ENCODE data around the gene TMEM248.

TMEM248 gene

DNA sequence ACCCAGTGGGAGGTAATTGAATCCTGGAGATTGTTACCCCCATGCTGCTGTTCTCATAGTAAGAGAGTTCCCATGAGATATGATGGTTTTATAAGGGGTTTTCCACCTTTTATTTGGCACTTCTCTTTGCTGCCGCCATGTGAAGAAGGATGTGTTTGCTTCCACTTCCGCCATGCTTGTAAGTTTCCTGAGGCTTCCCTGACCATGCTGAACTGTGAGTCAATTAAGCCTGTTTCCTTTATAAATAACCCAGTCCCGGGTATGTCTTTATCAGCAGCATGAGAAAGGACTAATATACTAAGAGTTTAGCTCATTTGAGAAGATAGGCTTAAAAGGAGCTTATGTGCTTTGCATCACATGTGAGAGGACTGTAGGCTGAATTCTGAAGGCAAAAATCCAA is 29.3 kb downstream of the TMEM248 start:
- Histone ChIP-seq H4K20me1 (ENCODE audit: insufficient read depth, low read length) (no peaks in the 10 kb centered on the region), H3K4me2 (ENCODE audit: low read length) (no peak overlapping the region), H3K27ac (ENCODE audit: low read depth, low read length, poor library complexity, severe bottlenecking) (no peak overlapping the region), H3K36me3 (ENCODE audit: insufficient read depth, low read length) (peaks cover 84% of the 10 kb centered on the region), H3K9me3 (ENCODE audit: low read length) (no peaks in the 10 kb centered on the region), H3K79me2 (ENCODE audit: insufficient read depth, low read length) (no peaks in the 10 kb centered on the region), H3K4me3 (ENCODE audit: low read depth, low read length, poor library complexity, severe bottlenecking) (no peak overlapping the region), H3K27me3 (ENCODE audit: insufficient read depth, low read length) (no peaks in the 10 kb centered on the region), H2AFZ (ENCODE audit: low read length) (no peak overlapping the region), H3K4me1 (ENCODE audit: insufficient read depth, low read length, severe bottlenecking) (no peaks in the 10 kb centered on the region), H3K9ac (ENCODE audit: low read length) (no peak overlapping the region), H3F3A (ENCODE audit: insufficient read depth, low read length) (no peaks in the 10 kb centered on the region), H3K9me2 (ENCODE audit: low read depth, low read length) (no peaks in the 10 kb centered on the region)
- TF ChIP-seq, protein P1, sequence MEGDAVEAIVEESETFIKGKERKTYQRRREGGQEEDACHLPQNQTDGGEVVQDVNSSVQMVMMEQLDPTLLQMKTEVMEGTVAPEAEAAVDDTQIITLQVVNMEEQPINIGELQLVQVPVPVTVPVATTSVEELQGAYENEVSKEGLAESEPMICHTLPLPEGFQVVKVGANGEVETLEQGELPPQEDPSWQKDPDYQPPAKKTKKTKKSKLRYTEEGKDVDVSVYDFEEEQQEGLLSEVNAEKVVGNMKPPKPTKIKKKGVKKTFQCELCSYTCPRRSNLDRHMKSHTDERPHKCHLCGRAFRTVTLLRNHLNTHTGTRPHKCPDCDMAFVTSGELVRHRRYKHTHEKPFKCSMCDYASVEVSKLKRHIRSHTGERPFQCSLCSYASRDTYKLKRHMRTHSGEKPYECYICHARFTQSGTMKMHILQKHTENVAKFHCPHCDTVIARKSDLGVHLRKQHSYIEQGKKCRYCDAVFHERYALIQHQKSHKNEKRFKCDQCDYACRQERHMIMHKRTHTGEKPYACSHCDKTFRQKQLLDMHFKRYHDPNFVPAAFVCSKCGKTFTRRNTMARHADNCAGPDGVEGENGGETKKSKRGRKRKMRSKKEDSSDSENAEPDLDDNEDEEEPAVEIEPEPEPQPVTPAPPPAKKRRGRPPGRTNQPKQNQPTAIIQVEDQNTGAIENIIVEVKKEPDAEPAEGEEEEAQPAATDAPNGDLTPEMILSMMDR (IDR thresholded peaks at IDR 0.05; ENCODE audit: low read length), result no peak
- TF ChIP-seq EZH2 (IDR thresholded peaks at IDR 0.05; ENCODE audit: borderline replicate concordance, low read length), result no peak

DNA sequence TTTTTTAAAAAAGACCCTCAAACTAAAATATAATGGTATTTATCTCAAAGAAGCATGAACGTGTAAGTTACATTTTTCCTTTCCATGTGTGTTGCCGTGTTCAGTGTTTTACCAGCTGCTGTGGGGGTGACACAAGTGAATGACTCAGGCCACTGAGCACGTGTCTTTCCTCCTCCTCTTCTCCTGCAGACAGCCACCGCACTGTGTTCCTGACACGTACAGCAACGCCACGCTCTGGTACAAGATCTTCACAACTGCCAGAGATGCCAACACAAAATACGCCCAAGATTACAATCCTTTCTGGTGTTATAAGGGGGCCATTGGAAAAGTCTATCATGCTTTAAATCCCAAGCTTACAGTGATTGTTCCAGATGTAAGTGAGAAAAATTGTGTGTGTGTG is 29.7 kb downstream of the TMEM248 start:
- no peaks in the 10 kb centered on the region for H3K79me2 ChIP-seq (ENCODE audit: insufficient read depth, low read length)
- no peaks in the 10 kb centered on the region for H3K9me2 ChIP-seq (ENCODE audit: low read depth, low read length)
- H3K27me3 ChIP-seq (ENCODE audit: insufficient read depth, low read length), result no peaks in the 10 kb centered on the region
- H3K4me2 ChIP-seq (ENCODE audit: low read length), result no peak overlapping the region
- H3K9me3 ChIP-seq (ENCODE audit: low read length), result no peaks in the 10 kb centered on the region
- H3K9ac ChIP-seq (ENCODE audit: low read length), result no peak overlapping the region
- H3K36me3 ChIP-seq (ENCODE audit: insufficient read depth, low read length), result peaks cover 84% of the 10 kb centered on the region
- TF ChIP-seq, protein P1 (IDR thresholded peaks at IDR 0.05; ENCODE audit: low read length), result no peak
- H4K20me1 ChIP-seq (ENCODE audit: insufficient read depth, low read length), result no peaks in the 10 kb centered on the region
- no peaks in the 10 kb centered on the region for H3K4me1 ChIP-seq (ENCODE audit: insufficient read depth, low read length, severe bottlenecking)
- H2AFZ ChIP-seq (ENCODE audit: low read length), result no peak overlapping the region
- H3K4me3 ChIP-seq (ENCODE audit: low read depth, low read length, poor library complexity, severe bottlenecking), result no peak overlapping the region
- H3K27ac ChIP-seq (ENCODE audit: low read depth, low read length, poor library complexity, severe bottlenecking), result no peak overlapping the region
- H3F3A ChIP-seq (ENCODE audit: insufficient read depth, low read length), result no peaks in the 10 kb centered on the region

DNA sequence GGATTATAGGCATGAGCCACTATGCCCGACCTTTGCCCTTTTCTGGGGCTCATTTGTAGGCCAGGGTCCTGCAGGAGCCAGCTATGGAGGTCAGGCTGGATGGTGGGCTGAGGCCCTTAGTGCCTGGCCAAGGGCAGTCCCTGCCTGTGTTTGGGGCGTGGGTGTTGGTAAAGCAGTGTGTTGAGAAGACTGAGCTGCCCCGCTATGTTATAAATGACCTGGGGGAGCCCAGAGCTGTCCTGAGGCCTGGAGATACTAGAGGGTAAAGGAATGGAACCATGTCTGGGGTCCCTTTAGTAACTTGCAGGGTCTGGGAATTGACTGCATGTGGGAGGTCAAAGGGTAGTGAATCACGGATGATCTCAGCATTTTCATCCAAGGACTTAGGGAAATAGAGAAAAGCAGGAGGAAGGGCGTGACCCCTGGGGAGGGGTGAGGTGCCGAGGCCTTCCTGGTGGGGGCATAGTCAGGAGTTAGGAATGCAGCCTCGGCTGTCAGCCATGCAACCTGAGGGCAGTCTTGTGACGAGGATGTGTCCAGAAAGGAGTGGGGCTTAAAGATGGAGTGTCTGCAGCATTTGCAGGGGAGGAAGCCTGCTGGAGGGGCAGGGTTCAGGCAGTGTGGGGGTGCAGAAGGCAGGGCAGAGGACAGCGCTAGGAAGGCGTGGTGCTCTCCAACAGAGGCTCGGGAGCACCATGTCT is 31.5 kb downstream of the TMEM248 start:
- no peak overlapping the region for H3K4me3 ChIP-seq (ENCODE audit: low read depth, low read length, poor library complexity, severe bottlenecking)
- no peak overlapping the region for H2AFZ ChIP-seq (ENCODE audit: low read length)
- H3K9me2 ChIP-seq (ENCODE audit: low read depth, low read length), result no peaks in the 10 kb centered on the region
- no peaks in the 10 kb centered on the region for H3K79me2 ChIP-seq (ENCODE audit: insufficient read depth, low read length)
- H3K27ac ChIP-seq (ENCODE audit: low read depth, low read length, poor library complexity, severe bottlenecking), result no peak overlapping the region
- no peak overlapping the region for H3K9ac ChIP-seq (ENCODE audit: low read length)
- H3F3A ChIP-seq (ENCODE audit: insufficient read depth, low read length), result no peaks in the 10 kb centered on the region
- no peaks in the 10 kb centered on the region for H3K4me1 ChIP-seq (ENCODE audit: insufficient read depth, low read length, severe bottlenecking)
- no peaks in the 10 kb centered on the region for H3K27me3 ChIP-seq (ENCODE audit: insufficient read depth, low read length)
- H3K4me2 ChIP-seq (ENCODE audit: low read length), result no peak overlapping the region
- H4K20me1 ChIP-seq (ENCODE audit: insufficient read depth, low read length), result no peaks in the 10 kb centered on the region
- H3K36me3 ChIP-seq (ENCODE audit: insufficient read depth, low read length), result peaks cover 88% of the 10 kb centered on the region
- TF ChIP-seq, protein P1 (IDR thresholded peaks at IDR 0.05; ENCODE audit: low read length), result no peak
- no peak for TF ChIP-seq EZH2 (IDR thresholded peaks at IDR 0.05; ENCODE audit: borderline replicate concordance, low read length)
- H3K9me3 ChIP-seq (ENCODE audit: low read length), result no peaks in the 10 kb centered on the region
